Measurements from ENCODE around the gene ZSWIM5.

The ZSWIM5 gene

DNA sequence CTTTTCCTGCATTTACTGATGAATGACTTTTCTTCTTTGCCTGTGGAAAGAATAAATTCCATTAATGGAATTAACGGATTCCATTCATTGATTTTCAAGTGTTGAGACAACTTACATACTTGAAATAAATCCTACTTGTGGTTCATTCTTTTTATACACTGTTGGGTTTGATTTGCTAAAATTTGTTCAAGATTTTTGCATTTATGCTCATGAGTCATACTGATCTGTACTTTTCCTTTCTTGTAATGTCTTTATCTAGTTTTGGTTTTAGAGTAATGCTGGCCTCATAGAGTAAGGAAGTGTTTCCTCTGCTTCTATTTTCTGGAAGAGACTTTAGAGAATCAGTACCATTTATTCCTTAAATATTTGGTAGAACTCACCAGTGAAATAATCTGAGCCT, 180.0 kb downstream of the ZSWIM5 start:
- Histone ChIP-seq H3K27ac (replicated peaks) (no peak overlapping the region), H3K4me3 (replicated peaks; ENCODE audit: insufficient read depth, low read length) (no peak overlapping the region), H3K27me3 (ENCODE audit: insufficient read depth, poor library complexity, severe bottlenecking) (peaks cover 5% of the 10 kb centered on the region)
- TF ChIP-seq GABPA (IDR thresholded peaks at IDR 0.05; ENCODE audit: low read depth) (no peak), POLR2AphosphoS5 (IDR thresholded peaks at IDR 0.05; ENCODE audit: low read depth) (no peak)
- TF ChIP-seq, protein P1, sequence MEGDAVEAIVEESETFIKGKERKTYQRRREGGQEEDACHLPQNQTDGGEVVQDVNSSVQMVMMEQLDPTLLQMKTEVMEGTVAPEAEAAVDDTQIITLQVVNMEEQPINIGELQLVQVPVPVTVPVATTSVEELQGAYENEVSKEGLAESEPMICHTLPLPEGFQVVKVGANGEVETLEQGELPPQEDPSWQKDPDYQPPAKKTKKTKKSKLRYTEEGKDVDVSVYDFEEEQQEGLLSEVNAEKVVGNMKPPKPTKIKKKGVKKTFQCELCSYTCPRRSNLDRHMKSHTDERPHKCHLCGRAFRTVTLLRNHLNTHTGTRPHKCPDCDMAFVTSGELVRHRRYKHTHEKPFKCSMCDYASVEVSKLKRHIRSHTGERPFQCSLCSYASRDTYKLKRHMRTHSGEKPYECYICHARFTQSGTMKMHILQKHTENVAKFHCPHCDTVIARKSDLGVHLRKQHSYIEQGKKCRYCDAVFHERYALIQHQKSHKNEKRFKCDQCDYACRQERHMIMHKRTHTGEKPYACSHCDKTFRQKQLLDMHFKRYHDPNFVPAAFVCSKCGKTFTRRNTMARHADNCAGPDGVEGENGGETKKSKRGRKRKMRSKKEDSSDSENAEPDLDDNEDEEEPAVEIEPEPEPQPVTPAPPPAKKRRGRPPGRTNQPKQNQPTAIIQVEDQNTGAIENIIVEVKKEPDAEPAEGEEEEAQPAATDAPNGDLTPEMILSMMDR (IDR thresholded peaks at IDR 0.05; ENCODE audit: insufficient read depth, low read length), result no peak
- no peak for DNase-seq (ENCODE audit: low read depth in 1 of 2, low spot score in 1 of 2)

DNA sequence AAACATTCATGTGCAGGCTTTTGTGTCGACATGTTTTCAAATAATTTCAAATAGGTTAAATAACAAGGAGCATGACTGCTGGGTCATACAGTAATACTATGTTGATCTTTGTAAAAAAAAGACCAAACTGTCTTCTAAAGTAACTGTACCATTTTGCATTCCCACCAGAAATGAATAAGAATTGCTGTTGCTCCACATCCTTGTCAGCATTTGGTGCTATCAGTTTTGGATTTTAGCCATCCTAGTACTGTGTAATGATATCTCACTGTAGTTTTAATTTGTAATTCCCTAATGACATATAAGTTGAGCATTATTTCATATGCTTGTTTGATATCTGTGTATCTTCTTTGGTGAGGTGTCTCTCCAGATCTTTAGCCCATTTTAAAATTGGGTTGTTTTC, 182.7 kb downstream of the ZSWIM5 start:
- no peak for DNase-seq (ENCODE audit: low read depth in 1 of 2, low spot score in 1 of 2)
- Histone ChIP-seq H3K27ac (replicated peaks) (no peak overlapping the region), H3K4me3 (replicated peaks; ENCODE audit: insufficient read depth, low read length) (no peak overlapping the region), H3K27me3 (ENCODE audit: insufficient read depth, poor library complexity, severe bottlenecking) (peaks cover 5% of the 10 kb centered on the region)
- TF ChIP-seq GABPA (IDR thresholded peaks at IDR 0.05; ENCODE audit: low read depth), result no peak
- TF ChIP-seq, protein P1 (IDR thresholded peaks at IDR 0.05; ENCODE audit: insufficient read depth, low read length), result no peak
- TF ChIP-seq POLR2AphosphoS5 (IDR thresholded peaks at IDR 0.05; ENCODE audit: low read depth), result no peak
- TF ChIP-seq, protein P2, sequence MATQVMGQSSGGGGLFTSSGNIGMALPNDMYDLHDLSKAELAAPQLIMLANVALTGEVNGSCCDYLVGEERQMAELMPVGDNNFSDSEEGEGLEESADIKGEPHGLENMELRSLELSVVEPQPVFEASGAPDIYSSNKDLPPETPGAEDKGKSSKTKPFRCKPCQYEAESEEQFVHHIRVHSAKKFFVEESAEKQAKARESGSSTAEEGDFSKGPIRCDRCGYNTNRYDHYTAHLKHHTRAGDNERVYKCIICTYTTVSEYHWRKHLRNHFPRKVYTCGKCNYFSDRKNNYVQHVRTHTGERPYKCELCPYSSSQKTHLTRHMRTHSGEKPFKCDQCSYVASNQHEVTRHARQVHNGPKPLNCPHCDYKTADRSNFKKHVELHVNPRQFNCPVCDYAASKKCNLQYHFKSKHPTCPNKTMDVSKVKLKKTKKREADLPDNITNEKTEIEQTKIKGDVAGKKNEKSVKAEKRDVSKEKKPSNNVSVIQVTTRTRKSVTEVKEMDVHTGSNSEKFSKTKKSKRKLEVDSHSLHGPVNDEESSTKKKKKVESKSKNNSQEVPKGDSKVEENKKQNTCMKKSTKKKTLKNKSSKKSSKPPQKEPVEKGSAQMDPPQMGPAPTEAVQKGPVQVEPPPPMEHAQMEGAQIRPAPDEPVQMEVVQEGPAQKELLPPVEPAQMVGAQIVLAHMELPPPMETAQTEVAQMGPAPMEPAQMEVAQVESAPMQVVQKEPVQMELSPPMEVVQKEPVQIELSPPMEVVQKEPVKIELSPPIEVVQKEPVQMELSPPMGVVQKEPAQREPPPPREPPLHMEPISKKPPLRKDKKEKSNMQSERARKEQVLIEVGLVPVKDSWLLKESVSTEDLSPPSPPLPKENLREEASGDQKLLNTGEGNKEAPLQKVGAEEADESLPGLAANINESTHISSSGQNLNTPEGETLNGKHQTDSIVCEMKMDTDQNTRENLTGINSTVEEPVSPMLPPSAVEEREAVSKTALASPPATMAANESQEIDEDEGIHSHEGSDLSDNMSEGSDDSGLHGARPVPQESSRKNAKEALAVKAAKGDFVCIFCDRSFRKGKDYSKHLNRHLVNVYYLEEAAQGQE (IDR thresholded peaks at IDR 0.05; ENCODE audit: insufficient replicate concordance, low read depth), result no peak
- no peak for TF ChIP-seq SPI1 (IDR thresholded peaks at IDR 0.05; ENCODE audit: borderline replicate concordance, low read depth)

DNA sequence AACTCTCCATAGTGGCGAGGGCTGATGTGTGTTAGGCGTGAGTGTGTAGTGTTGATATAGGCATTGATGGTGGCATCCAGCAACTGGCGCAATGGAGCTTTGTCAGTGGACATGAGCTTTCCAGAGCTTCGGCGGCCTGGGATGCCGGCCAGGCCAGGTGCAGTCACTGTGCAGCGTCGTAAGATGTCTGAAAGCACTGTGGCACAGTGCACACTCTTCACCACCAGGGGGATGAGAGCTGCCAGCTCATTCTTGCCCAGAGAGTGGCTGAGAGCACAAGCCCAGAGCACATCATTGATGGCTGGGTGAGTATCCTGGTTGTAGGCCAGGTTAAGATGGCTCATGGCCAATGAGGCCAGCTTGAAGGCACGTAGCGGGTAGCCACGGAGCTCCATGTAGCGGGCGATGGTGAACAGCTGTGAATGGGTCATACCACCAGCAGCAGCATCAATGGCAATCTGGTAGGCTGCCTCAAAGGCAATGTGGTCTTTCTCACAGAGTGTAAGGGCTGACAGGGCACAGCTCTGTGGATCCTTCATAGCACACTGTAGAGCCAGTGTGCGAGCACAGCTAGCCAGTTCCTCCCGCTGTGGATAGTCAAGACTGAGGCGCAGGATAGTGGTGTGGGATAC, 187.7 kb downstream of the ZSWIM5 start:
- TF ChIP-seq, protein P1 (IDR thresholded peaks at IDR 0.05; ENCODE audit: insufficient read depth, low read length), result peak; percentile 91
- TF ChIP-seq, protein P2 (IDR thresholded peaks at IDR 0.05; ENCODE audit: insufficient replicate concordance, low read depth), result no peak

DNA sequence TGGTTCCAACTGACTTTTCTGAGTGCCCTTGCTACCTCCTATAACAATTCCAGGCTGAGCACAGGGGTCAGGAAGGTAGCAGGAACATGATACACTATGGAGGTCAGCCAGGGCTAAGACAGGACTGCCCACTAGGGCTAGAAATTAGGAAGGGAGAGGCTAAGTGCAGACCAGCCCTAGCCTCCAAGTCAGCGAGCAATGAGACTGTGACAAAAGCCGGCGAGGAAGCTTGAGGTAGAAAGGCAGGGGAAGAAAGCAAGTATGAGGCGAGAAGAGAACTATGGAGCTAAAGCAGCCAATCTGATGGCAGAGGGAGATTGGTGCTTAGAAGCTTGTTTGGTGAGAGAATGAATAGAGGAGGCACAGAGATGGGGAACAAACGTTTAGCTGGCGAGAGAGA, 189.6 kb downstream of the ZSWIM5 start:
- Histone ChIP-seq H3K27ac (replicated peaks) (no peak overlapping the region), H3K27me3 (ENCODE audit: insufficient read depth, poor library complexity, severe bottlenecking) (no peaks in the 10 kb centered on the region), H3K4me3 (replicated peaks; ENCODE audit: insufficient read depth, low read length) (no peak overlapping the region)
- TF ChIP-seq SPI1 (IDR thresholded peaks at IDR 0.05; ENCODE audit: borderline replicate concordance, low read depth), result no peak
- TF ChIP-seq, protein P1 (IDR thresholded peaks at IDR 0.05; ENCODE audit: insufficient read depth, low read length), result no peak
- no peak for TF ChIP-seq GABPA (IDR thresholded peaks at IDR 0.05; ENCODE audit: low read depth)
- TF ChIP-seq POLR2AphosphoS5 (IDR thresholded peaks at IDR 0.05; ENCODE audit: low read depth), result no peak
- TF ChIP-seq, protein P2 (IDR thresholded peaks at IDR 0.05; ENCODE audit: insufficient replicate concordance, low read depth), result no peak
- no peak for DNase-seq (ENCODE audit: low read depth in 1 of 2, low spot score in 1 of 2)

More for the DNA sequence above, 187.7 kb downstream of the ZSWIM5 start:
- H3K27ac ChIP-seq (replicated peaks), result no peak overlapping the region
- H3K4me3 ChIP-seq (replicated peaks; ENCODE audit: insufficient read depth, low read length), result no peak overlapping the region
- peak in 1 of 2 experiments; percentile 56 for DNase-seq (ENCODE audit: low read depth in 1 of 2, low spot score in 1 of 2)
- no peaks in the 10 kb centered on the region for H3K27me3 ChIP-seq (ENCODE audit: insufficient read depth, poor library complexity, severe bottlenecking)
